Astrocyte (in vitro differentiated cells and primary cell): ENCODE data around the gene SFTPD. TPM values are rescaled to one million over a fixed set of nuclear protein-coding genes. Genes with fewer than 3 reads are reported as not detected.

Experiments
- DNase-seq: peaks from one replicate; pipeline ENCODE4 v3.0.0-alpha.2; 2010; ENCODE audit warnings: low read depth
- FAIRE-seq: peaks from 2 replicates; lab custom pipeline; 2011; peaks lifted over from hg19 to GRCh38; lab: Jason Lieb, UNC
- H2AFZ ChIP-seq: 2 replicates; pipeline ENCODE4 v1.6.0; 2012; ENCODE audit warnings: low read depth, low read length, inconsistent platforms
- H3K27ac ChIP-seq: 2 replicates; pipeline ENCODE4 v1.5.1; 2011; ENCODE audit warnings: low read depth, low read length, inconsistent platforms
- H3K27me3 ChIP-seq: 2 replicates; pipeline ENCODE4 v1.6.0; 2011; ENCODE audit warnings: low read length, inconsistent platforms; ENCODE audit not compliant: insufficient read depth
- H3K36me3 ChIP-seq: 2 replicates; pipeline ENCODE4 v1.5.1; 2011; ENCODE audit warnings: low read length, inconsistent platforms; ENCODE audit not compliant: insufficient read depth
- H3K4me1 ChIP-seq: 2 replicates; pipeline ENCODE4 v1.5.1; 2011; ENCODE audit warnings: low read length, inconsistent platforms; ENCODE audit not compliant: insufficient read depth
- H3K4me2 ChIP-seq: 2 replicates; pipeline ENCODE4 v1.6.0; 2012; ENCODE audit warnings: low read length, inconsistent platforms
- H3K4me3 ChIP-seq: 2 replicates; pipeline ENCODE4 v1.5.1; 2011; ENCODE audit warnings: low read depth, mild to moderate bottlenecking, low read length, inconsistent platforms; ENCODE audit not compliant: insufficient read depth
- H3K79me2 ChIP-seq: 2 replicates; pipeline ENCODE4 v1.6.0; 2012; ENCODE audit warnings: mild to moderate bottlenecking, low read length, inconsistent platforms; ENCODE audit not compliant: insufficient read depth
- H3K9ac ChIP-seq: 2 replicates; pipeline ENCODE4 v1.6.0; 2012; ENCODE audit warnings: mild to moderate bottlenecking, low read length, inconsistent platforms
- H3K9me3 ChIP-seq: 2 replicates; pipeline ENCODE4 v1.5.1; 2012; ENCODE audit warnings: low read depth, mild to moderate bottlenecking, low read length, inconsistent platforms; ENCODE audit not compliant: insufficient read depth
- H4K20me1 ChIP-seq: 2 replicates; pipeline ENCODE4 v1.6.0; 2012; ENCODE audit warnings: low read length, inconsistent platforms; ENCODE audit not compliant: insufficient read depth
- H3K27ac Mint-ChIP-seq: one replicate; pipeline ENCODE4 v1.8.0; 2021; ENCODE audit warnings: mild to moderate bottlenecking, mixed read lengths; ENCODE audit not compliant: unreplicated experiment
- H3K27me3 Mint-ChIP-seq: one replicate; pipeline ENCODE4 v1.8.0; 2021; ENCODE audit warnings: low read depth, mixed read lengths; ENCODE audit not compliant: unreplicated experiment
- H3K36me3 Mint-ChIP-seq: one replicate; pipeline ENCODE4 v1.8.0; 2021; ENCODE audit warnings: low read depth, mixed read lengths; ENCODE audit not compliant: unreplicated experiment
- H3K4me1 Mint-ChIP-seq: one replicate; pipeline ENCODE4 v1.8.0; 2021; ENCODE audit warnings: low read depth, mixed read lengths; ENCODE audit not compliant: unreplicated experiment
- H3K4me3 Mint-ChIP-seq: one replicate; pipeline ENCODE4 v1.8.0; 2021; ENCODE audit warnings: mild to moderate bottlenecking, moderate library complexity, mixed read lengths; ENCODE audit not compliant: unreplicated experiment
- H3K9me3 Mint-ChIP-seq: one replicate; pipeline ENCODE4 v1.8.0; 2021; ENCODE audit warnings: mild to moderate bottlenecking, mixed read lengths; ENCODE audit not compliant: unreplicated experiment
- CTCF ChIP-seq: IDR thresholded peaks from 2 replicates; pipeline ENCODE4 v1.5.1; 2011; ENCODE audit warnings: low read depth, mild to moderate bottlenecking, inconsistent platforms, low read length, moderate library complexity; ENCODE audit not compliant: insufficient read depth
- EZH2 ChIP-seq: IDR thresholded peaks from 2 replicates; pipeline ENCODE4 v1.6.1; 2012; ENCODE audit warnings: mild to moderate bottlenecking, low read length, inconsistent platforms; ENCODE audit not compliant: insufficient read depth
- total RNA-seq: library from RNA; stranded (reverse); gene quantifications from 2 replicates; pipeline ENCODE4 v1.2.1, GENCODE V29; 2021

SFTPD gene
- total RNA-seq, 1 donor from 2014 or later = 0.27 TPM

GRCh38 chr10:79970062-79970461 is 21.2 kb upstream of the SFTPD start:
- DNase-seq (no peak), FAIRE-seq (no peak)
- H3K36me3 ChIP-seq = no peaks in the 10 kb centered on the region
- H3K9ac ChIP-seq = no peak overlapping the region
- Mint-ChIP-seq H3K27me3 (no peaks in the 10 kb centered on the region), H3K27ac (no peak overlapping the region), H3K9me3 (peaks cover 15% of the 10 kb centered on the region), H3K36me3 (peaks cover 2% of the 10 kb centered on the region), H3K4me1 (no peaks in the 10 kb centered on the region), H3K4me3 (no peak overlapping the region)
- H3K4me2 ChIP-seq = no peak overlapping the region
- peaks cover 3% of the 10 kb centered on the region for H3K9me3 ChIP-seq
- H3K79me2 ChIP-seq = no peaks in the 10 kb centered on the region
- TF ChIP-seq EZH2 (no peak), CTCF (no peak)
- H3K27me3 ChIP-seq = no peaks in the 10 kb centered on the region
- H3K4me1 ChIP-seq = no peaks in the 10 kb centered on the region
- no peak overlapping the region for H3K27ac ChIP-seq
- no peak overlapping the region for H3K4me3 ChIP-seq
- H2AFZ ChIP-seq = no peak overlapping the region
- H4K20me1 ChIP-seq = no peaks in the 10 kb centered on the region

DNA sequence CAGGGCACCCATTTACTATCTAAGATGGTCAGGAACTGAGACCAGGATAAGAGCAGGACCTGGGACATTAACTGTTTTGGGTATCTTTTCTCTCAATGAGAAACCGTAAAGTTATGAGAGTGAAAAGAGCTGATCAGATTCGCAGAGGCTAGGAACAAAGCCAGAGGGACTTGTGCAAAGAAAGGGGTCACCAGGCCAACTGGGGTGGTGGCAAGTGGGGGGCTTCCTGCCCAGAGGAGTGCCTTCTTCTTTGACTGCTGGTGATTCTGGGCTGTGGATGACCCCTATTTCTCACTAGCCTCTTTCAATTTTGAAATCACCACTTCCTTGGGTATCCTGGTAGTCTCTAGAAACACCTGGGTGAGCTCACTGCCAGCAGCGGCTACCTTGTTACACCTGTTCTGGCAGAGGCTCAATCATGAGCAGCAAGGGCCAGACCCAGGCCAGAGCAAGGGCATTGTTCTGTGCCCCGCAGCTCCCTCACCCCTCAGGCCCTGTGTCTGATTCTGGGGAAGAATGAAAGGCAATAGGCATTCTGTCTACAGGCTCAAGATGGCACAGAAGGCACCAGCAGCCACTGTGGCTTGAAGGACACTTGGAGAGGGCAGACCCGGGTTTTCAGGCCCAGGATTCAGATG is 999 bp downstream of the SFTPD start:
- Histone ChIP-seq H3K4me2 (no peak overlapping the region), H2AFZ (no peak overlapping the region), H3K9ac (no peak overlapping the region), H3K36me3 (no peaks in the 10 kb centered on the region), H3K4me1 (no peaks in the 10 kb centered on the region), H3K27me3 (peaks cover 4% of the 10 kb centered on the region), H3K9me3 (no peaks in the 10 kb centered on the region), H3K79me2 (no peaks in the 10 kb centered on the region), H3K27ac (no peak overlapping the region), H4K20me1 (no peaks in the 10 kb centered on the region), H3K4me3 (no peak overlapping the region)
- Mint-ChIP-seq H3K9me3 (peaks cover 8% of the 10 kb centered on the region), H3K4me3 (no peak overlapping the region), H3K4me1 (no peaks in the 10 kb centered on the region), H3K27me3 (peaks cover 40% of the 10 kb centered on the region), H3K27ac (no peak overlapping the region), H3K36me3 (no peaks in the 10 kb centered on the region)
- TF ChIP-seq CTCF = no peak
- TF ChIP-seq EZH2 = no peak
- DNase-seq = no peak
- no peak for FAIRE-seq

GRCh38 chr10:79947083-79947415 is 1.9 kb downstream of the SFTPD start:
- H3K79me2 ChIP-seq = no peaks in the 10 kb centered on the region
- Mint-ChIP-seq H3K4me1 (no peaks in the 10 kb centered on the region), H3K27ac (no peak overlapping the region), H3K9me3 (peaks cover 8% of the 10 kb centered on the region), H3K36me3 (no peaks in the 10 kb centered on the region), H3K4me3 (no peak overlapping the region), H3K27me3 (peaks cover 44% of the 10 kb centered on the region)
- H3K4me3 ChIP-seq = no peak overlapping the region
- TF ChIP-seq CTCF (no peak), EZH2 (no peak)
- no peaks in the 10 kb centered on the region for H3K9me3 ChIP-seq
- no peak overlapping the region for H3K4me2 ChIP-seq
- H3K27me3 ChIP-seq = peaks cover 4% of the 10 kb centered on the region
- no peaks in the 10 kb centered on the region for H3K36me3 ChIP-seq
- no peak overlapping the region for H3K27ac ChIP-seq
- no peak overlapping the region for H3K9ac ChIP-seq
- H2AFZ ChIP-seq = no peak overlapping the region
- no peak for DNase-seq
- no peaks in the 10 kb centered on the region for H4K20me1 ChIP-seq
- FAIRE-seq = no peak
- no peaks in the 10 kb centered on the region for H3K4me1 ChIP-seq
